Measurements from ENCODE around the gene NALCN.

GRCh38 chr13:101297794-101298193 lies 118.5 kb downstream of the NALCN start:
- no peak for TF ChIP-seq POLR2A (IDR thresholded peaks at IDR 0.05; ENCODE audit: low read length)
- no peak for TF ChIP-seq GATA1 (IDR thresholded peaks at IDR 0.05; ENCODE audit: low read depth, low read length)
